ENCODE measurements around the gene CEP70. TPM values are rescaled to one million over a fixed set of nuclear protein-coding genes. Genes with fewer than 3 reads are reported as not detected.

Gene CEP70
- total RNA-seq, 1 experiment from 2014 or later = 25.6 TPM

GRCh38 chr3:138594935-138595610 lies 1.0 kb upstream of the CEP70 start:
- Histone ChIP-seq H3K27ac (ENCODE audit: low read depth, low read length, poor library complexity, severe bottlenecking) (no peak overlapping the region), H3K4me1 (ENCODE audit: insufficient read depth, low read length, poor library complexity, severe bottlenecking) (peaks cover 3% of the 10 kb centered on the region), H3K9me3 (ENCODE audit: low read depth, low read length, poor library complexity, severe bottlenecking) (no peaks in the 10 kb centered on the region), H3K27me3 (replicated peaks; ENCODE audit: insufficient read depth, low read depth, low read length, poor library complexity) (no peaks in the 10 kb centered on the region), H3K4me3 (ENCODE audit: low read depth, low read length, poor library complexity, severe bottlenecking) (peak overlapping the region; percentile 65), H3K36me3 (ENCODE audit: insufficient read depth, low read length, poor library complexity, severe bottlenecking) (no peaks in the 10 kb centered on the region)
- intact Hi-C loops (cut with micrococcal nuclease; ENCODE audit: unreplicated experiment) = loop anchor here (1.0 to 10.0 kb wide), 5 partner anchors 118 to 730 kb away; no protein-coding TSS in a partner anchor
- ChIA-PET CTCF (interaction anchor here (0.6 to 2.3 kb wide), 6 partner anchors 14 to 710 kb away, joined by 3 to 38 read pairs (median 13); no protein-coding TSS in a partner anchor), POLR2A (ENCODE audit: low non-redundant PET) (no interaction called here)
- TF ChIP-seq EZH2 (IDR thresholded peaks at IDR 0.05; ENCODE audit: borderline replicate concordance, low read depth, low read length, poor library complexity, severe bottlenecking) (no peak), CTCF (conservative IDR thresholded peaks at IDR 0.05; ENCODE audit: low read depth, low read length) (no peak)
- DNase-seq (ENCODE audit: low spot score) = no peak
- BruUV-seq (replicated peaks) = no TSS peak

GRCh38 chr3:138593488-138594149 lies 441 bp downstream of the CEP70 start:
- TF ChIP-seq CTCF (conservative IDR thresholded peaks at IDR 0.05; ENCODE audit: low read depth, low read length) = no peak
- no peak for TF ChIP-seq EZH2 (IDR thresholded peaks at IDR 0.05; ENCODE audit: borderline replicate concordance, low read depth, low read length, poor library complexity, severe bottlenecking)
- no peaks in the 10 kb centered on the region for H3K9me3 ChIP-seq (ENCODE audit: low read depth, low read length, poor library complexity, severe bottlenecking)
- H3K36me3 ChIP-seq (ENCODE audit: insufficient read depth, low read length, poor library complexity, severe bottlenecking) = no peaks in the 10 kb centered on the region
- intact Hi-C loops (cut with micrococcal nuclease; ENCODE audit: unreplicated experiment) = loop anchor here (1.0 to 10.0 kb wide), 5 partner anchors 116 to 731 kb away; no protein-coding TSS in a partner anchor
- POLR2A ChIA-PET (ENCODE audit: low non-redundant PET) = interaction anchor here (0.5 to 1.0 kb wide), 2 partner anchors 265 to 322 kb away, joined by 4 to 7 read pairs; no protein-coding TSS in a partner anchor
- peak; percentile 20 for DNase-seq (ENCODE audit: low spot score)
- CTCF ChIA-PET = interaction anchor here (0.6 to 2.3 kb wide), 8 partner anchors 9 to 342 kb away, joined by 3 to 38 read pairs (median 5); no protein-coding TSS in a partner anchor
- peak overlapping the region; percentile 65 for H3K4me3 ChIP-seq (ENCODE audit: low read depth, low read length, poor library complexity, severe bottlenecking)
- peak overlapping the region; percentile 78 for H3K27ac ChIP-seq (ENCODE audit: low read depth, low read length, poor library complexity, severe bottlenecking)
- H3K27me3 ChIP-seq (replicated peaks; ENCODE audit: insufficient read depth, low read depth, low read length, poor library complexity) = no peaks in the 10 kb centered on the region
- peaks cover 3% of the 10 kb centered on the region for H3K4me1 ChIP-seq (ENCODE audit: insufficient read depth, low read length, poor library complexity, severe bottlenecking)
- BruUV-seq (replicated peaks) = TSS peak; percentile 64

- CTCF ChIA-PET = no interaction called here
- no peak overlapping the region for H3K27ac ChIP-seq (ENCODE audit: low read depth, low read length, poor library complexity, severe bottlenecking)
- no peaks in the 10 kb centered on the region for H3K36me3 ChIP-seq (ENCODE audit: insufficient read depth, low read length, poor library complexity, severe bottlenecking)
- TF ChIP-seq EZH2 (IDR thresholded peaks at IDR 0.05; ENCODE audit: borderline replicate concordance, low read depth, low read length, poor library complexity, severe bottlenecking) (no peak), CTCF (conservative IDR thresholded peaks at IDR 0.05; ENCODE audit: low read depth, low read length) (no peak)
- POLR2A ChIA-PET (ENCODE audit: low non-redundant PET) = no interaction called here
- no peak overlapping the region for H3K4me3 ChIP-seq (ENCODE audit: low read depth, low read length, poor library complexity, severe bottlenecking)
- intact Hi-C loops (cut with micrococcal nuclease; ENCODE audit: unreplicated experiment) = loop anchor here (5.0 to 10.0 kb wide), 4 partner anchors 114 to 733 kb away; no protein-coding TSS in a partner anchor
- DNase-seq (ENCODE audit: low spot score) = no peak
- no peaks in the 10 kb centered on the region for H3K9me3 ChIP-seq (ENCODE audit: low read depth, low read length, poor library complexity, severe bottlenecking)
- H3K4me1 ChIP-seq (ENCODE audit: insufficient read depth, low read length, poor library complexity, severe bottlenecking) = peaks cover 3% of the 10 kb centered on the region
- no TSS peak for BruUV-seq (replicated peaks)
- no peaks in the 10 kb centered on the region for H3K27me3 ChIP-seq (replicated peaks; ENCODE audit: insufficient read depth, low read depth, low read length, poor library complexity)
These were observed 2.7 kb downstream of the CEP70 start for GRCh38 chr3:138591392-138591791.
